ENCODE results near the gene FRMD4A.
A peak's percentile ranks its signal among the peaks of the same experiment; 100 is the strongest.

FRMD4A gene

DNA sequence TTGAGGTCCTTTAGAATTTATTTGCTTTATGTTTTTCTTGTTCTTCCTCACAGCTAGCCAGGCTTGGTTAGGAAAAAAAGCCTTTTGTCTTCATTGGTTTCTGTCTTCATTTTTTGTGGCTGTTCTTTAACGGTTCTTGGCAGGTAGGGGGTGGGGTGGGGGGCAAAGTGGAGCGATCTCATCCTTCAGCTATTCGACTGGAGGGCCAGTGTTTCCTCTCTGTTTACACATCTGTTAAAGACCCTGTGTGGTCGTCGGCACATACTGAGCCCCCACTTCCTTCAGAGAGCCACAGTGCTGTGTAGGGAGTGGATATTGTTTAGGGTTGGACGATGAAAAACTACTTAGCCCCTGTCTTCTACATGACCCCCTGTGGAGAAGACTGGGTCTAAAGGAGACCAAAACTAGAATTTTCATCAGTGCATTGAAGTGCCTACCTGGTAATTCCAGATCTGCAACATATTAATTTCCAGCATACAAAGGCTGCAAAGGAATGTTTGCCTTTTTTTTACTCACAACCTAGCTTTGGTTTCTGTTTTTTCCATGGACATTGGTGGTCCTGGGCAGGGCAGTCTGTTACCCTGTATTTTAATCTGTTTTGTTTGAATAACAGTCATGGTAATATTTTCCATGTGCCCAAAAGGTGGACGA lies 714.9 kb downstream of the FRMD4A start:
- no peak for DNase-seq (ENCODE audit: low spot score)

DNA sequence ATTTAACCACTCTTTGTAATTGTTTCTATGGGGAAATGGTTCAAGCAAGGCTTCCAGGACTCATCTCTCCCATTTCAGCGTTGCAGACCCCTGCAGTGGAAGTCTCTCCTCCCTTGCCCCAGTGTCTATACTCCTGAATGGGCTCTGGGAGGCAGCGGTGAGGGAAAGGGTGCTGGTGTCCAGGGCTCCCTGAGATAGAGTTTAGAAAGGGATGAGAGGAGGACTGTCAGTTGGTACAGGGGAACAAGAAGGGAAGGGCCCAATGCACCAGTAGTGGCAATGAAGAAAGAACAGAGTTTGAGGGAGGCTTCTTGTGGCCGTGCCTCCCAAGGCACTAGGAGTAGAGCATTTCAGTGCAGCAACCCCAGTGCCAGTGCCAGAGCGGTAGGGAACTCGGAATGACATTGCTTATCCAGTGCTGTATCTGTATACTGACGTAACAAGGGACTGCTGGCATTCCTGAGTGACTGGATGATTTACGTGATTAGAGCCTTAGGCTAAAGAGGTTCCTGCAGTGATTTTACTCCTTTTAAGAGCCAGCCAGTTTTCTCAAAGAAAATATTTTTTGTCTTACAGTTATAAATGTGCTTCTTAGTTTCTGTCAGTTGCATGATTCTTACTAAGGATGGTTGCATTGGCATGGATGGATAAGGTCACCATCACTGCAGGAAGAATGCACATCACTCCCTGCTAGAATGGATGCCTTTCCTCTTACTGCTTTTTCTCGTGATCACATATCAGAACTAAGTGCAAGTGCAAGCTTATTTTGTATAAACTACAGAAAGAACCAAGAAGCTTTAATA lies 716.0 kb downstream of the FRMD4A start:
- DNase-seq (ENCODE audit: low spot score), result no peak

DNA sequence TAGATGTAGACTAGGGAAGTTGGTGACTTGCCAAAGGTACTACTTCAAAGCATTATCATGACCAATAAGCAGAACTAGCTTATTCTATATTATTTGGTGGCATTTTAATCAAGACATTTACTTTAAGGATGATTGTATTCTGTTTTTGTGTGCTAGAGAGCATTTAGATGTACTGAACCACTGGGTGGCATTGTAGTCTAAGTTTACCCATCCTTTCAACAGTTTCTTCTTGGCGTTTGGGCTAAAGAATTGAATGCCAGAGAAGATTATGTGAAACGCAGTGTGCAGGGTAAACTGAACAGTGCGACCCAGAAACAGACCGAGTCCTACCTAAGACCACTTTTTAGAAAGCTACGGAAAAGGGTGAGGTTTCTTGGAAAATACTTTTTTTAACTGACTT lies 717.2 kb downstream of the FRMD4A start:
- peak; percentile 64 for DNase-seq (ENCODE audit: low spot score)

DNA sequence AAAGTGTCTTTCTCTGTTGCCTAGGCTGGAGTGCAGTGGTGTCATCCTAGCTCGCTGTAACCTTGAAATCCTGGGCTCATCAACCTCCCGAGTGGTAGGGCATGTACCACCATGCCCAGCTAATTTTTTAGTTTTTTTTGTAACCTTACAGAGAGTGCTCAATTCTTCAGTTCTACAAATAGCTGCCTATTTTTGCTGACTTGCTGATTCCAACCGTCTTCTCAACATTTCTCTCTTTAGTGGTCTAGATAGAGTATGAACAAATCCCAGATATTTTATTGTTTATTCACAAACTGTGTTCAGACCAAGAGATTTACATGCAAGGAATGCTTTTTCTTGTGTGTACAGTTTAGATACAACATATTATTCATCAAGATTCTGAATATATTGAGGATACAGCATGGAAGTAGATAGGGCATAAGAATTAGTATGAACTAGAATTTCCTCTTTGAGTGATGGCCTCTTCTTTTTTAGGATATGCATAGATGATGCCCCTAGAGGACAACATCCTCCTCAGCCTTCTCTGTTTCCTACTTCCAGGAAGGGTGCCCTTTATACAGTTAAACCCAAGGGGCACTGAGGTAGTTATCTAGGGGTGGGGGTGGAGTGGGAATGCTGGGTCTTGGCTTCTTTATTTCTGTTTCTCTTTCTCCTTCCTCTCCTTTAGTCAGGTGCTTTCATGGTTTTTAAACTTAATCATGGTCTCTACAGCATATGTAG lies 717.9 kb downstream of the FRMD4A start:
- no peak for DNase-seq (ENCODE audit: low spot score)

DNA sequence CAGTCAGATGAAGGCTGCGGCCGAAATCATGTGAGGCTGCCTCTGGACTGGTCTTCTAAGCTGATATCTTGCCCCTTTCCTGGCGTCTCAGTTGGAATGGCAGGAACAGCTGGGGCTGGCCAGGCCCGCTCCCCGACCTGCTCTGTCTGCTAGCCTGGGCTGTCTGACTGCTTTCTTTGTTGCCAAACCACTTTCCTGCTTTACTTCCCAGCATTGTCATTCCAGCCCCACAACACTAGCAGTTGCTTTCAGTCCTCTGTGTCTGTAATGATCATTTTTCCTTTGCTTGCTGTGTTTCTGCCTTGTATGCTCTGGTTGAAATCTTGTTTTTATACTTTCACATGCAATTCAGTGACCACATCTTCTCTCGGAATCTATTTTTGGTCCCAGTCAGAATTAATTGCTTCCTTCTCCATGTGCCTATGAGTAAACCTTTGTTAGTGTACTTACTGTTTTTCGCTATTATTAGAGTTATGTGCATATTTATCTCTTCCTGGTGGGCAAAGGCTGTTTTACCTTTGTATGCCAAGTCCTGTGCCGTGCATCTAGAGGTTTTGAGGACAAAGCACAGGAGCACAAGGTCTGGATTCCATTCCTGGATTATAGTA lies 722.4 kb downstream of the FRMD4A start:
- DNase-seq (ENCODE audit: low spot score), result peak; percentile 71

DNA sequence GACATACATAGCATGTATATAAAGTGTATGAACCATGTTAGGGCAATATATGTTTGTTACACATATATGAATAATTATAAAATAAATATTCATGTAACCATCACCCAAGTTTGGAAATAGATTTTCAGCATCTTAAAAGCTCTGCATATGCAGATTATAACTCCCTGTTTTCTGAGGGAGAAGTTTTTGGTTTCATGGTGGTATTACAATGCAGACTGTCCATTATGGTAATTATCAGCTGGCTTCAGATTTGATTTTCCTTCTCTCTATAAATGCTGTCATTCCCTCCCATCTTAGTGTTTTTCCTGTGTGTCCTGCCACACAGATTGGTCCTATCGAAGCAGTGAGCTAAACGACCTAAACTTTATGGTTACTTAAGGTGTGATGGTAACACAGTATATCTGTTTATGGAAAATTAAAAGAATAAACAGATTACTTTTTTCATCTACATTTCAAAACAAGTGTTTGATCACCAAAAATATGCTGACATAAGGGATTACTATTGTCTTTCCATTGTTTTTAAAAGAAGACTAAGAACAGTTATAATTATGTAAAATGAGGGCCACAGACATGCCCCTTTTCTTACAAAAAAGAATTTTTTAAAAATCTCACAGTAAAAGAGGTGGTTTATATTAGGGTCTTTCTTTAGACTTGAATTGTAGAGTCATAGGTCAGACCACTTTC lies 726.2 kb downstream of the FRMD4A start:
- DNase-seq (ENCODE audit: low spot score), result no peak

DNA sequence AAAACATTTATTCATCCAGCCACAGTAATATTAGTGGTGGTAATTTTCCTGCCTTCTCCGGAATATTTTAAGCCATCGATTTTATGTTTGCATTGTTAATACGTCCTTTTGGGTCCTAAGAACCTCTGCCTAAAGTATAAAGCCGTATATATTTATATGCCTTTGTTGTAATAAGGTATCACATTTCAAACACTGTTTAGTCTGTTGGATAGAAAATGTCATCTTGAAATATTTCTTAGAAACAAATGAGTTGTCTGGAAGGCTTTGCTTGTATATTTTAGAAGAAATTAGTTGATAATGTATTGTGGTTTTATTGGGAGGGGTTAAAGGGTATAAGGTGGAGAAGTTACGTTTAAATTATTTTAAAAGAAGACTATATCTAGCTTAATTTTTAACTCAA lies 732.8 kb downstream of the FRMD4A start:
- DNase-seq (ENCODE audit: low spot score), result no peak

DNA sequence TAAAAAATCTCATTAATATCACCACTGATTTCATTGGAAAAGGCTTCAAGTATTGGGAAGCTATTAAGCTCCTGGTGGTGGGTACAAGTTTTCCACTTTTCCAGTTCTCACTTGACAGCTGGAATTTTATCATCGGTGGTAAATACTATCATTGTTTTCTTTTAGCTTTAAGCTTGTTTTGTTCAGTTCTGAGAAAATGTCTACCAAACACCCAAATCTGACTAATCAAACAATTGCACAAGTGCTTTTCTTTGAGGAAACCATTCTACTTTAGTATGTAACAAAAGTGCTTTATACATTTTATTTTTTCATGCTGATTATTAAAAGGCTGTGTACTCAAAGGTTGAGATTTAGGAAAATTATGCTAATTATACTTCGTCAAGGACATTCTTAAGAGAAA lies 736.1 kb downstream of the FRMD4A start:
- DNase-seq (ENCODE audit: low spot score), result no peak

Measured in pons (tissue), 1 donor.